GM20431 (cell line): ENCODE data around the gene DAB2IP.

Source experiments
- in situ Hi-C: fragments of 300-500 bp; cut with MseI, MboI; formaldehyde crosslinking; loops from one replicate; pipeline ENCODE4 v1.15.0; 2020; ENCODE audit warnings: low sequenced_read_pairs; ENCODE audit not compliant: unreplicated experiment

The DAB2IP gene

GRCh38 chr9:121714873-121715272 lies 63.4 kb downstream of the DAB2IP start:
- in situ Hi-C loops = no loop called here

DNA sequence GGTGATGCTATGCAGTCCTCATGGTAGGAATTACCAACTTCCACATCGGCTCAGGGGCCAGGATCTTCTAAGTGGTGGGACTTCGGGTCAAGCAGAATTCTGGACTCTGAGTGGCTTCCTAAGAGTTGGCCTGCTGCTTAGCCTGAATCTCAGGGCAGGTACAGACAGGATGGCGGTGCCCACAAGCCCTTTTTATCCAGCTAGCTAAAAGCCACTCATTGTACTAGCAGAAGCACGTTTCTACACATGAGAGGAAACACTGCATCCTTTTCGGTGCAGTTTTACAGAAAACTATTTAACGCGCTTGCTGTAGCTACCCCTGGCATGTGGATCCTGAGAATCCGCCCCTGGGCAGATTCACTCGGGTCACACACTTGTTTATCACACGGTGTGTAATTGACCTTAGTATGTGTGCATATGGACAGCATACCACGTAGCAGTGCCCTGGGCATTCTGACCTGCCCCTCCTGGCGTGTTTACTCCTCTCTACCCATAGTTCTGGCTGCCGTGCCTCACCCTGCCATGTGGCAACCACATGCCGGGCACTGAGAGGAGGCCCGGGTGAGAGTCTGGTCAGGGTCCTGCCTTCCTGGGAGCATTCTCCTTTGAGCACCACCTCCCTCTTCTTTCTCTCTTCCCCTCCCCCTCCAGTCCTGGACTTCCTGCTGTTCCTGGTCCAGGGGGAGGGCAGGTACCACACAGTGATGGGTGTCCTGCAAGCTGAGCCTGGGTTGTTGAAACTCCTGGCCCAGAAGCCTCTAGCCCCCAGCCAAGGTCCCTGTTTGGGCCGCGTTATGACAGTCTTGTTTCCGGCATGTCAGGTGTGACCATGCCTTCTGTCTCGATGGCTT lies 65.9 kb downstream of the DAB2IP start:
- in situ Hi-C loops = no loop called here

- in situ Hi-C loops = no loop called here
Observed at GRCh38 chr9:121718084-121718483, 66.7 kb downstream of the DAB2IP start.

GRCh38 chr9:121718501-121718900 lies 67.1 kb downstream of the DAB2IP start:
- in situ Hi-C loops = no loop called here

DNA sequence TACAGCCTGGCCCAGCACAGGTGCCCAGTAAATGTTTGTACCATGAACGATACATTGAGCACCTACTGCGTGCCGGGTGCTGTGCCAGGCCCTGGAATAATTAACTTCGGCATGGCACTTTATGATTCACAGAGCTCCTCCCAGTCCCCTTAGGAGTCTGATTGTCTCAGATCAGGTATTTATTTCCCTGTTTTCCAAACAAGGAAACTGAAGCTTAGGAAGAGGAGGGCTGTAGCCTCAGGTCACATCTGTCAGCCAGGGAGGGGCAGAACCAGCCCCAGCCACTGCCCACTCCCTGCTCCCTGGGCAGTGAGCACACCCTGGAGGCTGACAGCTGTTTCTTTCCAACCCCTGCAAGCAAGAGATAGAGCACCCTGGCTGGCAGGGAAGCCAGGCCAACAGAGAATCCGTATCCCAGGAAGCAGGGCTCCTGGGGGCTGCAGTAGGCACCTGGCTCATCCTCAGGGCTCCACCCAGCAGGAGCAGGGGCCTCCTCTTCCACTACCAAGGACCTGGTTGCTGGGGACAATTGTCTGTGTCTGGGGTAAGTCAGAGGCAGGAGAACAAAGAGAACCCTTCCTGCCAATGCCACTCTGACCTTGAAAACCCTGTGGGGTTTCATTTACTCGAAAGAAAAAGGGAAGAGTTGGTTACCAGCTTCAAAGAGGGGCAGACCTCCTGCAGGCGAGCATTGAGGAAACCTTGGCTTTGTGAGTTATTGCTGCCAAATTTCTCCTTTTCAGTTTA lies 69.0 kb downstream of the DAB2IP start:
- in situ Hi-C loops = no loop called here

DNA sequence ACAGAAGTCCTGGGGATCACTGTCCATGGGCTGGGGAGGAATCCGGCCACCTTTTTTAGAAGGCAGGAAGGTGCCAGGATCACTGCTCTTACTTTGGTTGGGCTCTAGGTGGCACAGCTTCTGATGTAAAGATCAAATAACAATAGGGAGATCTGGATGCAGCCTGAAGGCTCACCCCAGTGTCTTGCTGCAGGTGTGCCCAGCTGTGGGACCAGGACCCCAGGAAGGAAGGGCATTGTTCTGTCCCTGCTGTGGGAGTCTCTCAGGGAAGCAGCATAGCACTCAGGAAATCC lies 69.6 kb downstream of the DAB2IP start:
- in situ Hi-C loops = no loop called here

DNA sequence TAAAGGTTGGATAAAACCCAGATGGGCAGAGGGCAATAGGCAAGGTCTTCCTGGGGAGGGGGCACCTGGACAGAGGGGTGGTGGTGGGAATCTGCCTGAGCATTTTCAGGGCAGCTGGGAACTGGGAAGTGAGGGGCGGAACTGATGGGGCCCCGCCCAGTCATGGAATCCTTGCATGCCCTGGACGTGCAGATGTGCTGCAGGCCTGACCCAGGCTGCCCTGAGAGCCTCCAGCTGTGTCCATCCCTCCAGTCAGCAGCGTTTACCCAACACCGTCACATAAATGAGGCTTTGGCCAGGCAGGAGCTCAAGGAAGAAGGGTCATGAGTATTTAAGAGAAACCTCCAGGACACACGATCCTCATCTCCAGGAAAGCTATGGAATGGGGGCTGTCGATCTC lies 70.3 kb downstream of the DAB2IP start:
- in situ Hi-C loops = no loop called here

DNA sequence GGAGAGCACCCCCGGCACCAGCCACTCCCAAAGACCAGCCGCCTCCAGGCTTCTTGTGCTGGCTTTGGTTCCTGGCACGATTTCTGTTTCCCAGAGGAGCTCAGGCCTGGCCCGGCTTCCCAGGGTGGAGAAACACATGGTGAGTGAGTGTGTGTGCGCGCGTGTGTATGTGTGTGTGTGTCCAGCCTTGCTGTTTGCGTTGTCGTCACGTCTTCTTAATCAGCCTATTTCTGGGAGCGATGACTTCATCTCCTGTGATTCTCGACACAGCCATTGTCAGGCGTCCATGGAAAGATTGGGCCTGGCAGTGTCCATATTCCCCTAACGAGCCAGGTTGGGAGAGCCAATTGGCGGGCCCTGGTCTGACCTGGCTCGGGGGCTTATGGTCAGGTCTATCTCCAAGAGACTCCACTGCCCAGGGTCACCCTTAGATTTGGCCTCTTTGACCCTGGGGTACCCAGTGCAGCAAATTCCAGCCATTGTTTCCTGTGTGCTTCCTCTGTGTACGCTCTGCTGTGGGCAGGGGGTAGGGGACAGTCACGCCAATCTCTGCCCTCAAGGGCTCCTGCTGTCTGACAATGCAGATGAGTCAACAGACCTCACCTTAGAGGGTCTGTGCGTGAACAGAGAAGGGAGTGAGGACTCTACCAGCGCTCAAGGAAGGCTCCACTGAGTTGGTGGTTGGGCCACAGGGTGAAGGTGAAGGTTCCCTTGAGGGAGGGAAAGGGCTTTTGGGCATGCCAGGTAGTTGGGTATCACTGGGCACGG lies 73.8 kb downstream of the DAB2IP start:
- in situ Hi-C loops = no loop called here

- in situ Hi-C loops = no loop called here
Observed at GRCh38 chr9:121727295-121728020, 76.0 kb downstream of the DAB2IP start.

DNA sequence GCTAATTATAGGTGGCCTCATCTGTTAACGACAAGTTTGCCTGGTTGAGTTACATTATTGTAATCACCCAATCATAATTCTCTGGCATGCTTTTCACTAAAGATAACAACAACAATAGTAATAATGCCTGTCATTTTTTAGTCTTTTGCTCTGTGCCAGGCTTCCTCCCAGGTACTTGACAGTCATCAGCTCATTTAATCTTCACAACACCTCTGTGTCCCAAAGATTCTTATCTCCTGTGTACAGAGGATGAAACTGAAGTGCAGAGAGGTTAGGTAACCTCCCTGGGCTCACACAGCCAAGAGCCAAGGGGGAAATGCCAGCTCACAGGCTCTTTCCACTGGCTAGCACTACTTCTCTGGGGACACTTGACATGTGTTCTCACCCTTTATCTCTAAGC lies 77.5 kb downstream of the DAB2IP start:
- in situ Hi-C loops = no loop called here

- in situ Hi-C loops = no loop called here
Observed at GRCh38 chr9:121729769-121730562, 78.5 kb downstream of the DAB2IP start.

GRCh38 chr9:121731090-121731489 lies 79.7 kb downstream of the DAB2IP start:
- in situ Hi-C loops = no loop called here

DNA sequence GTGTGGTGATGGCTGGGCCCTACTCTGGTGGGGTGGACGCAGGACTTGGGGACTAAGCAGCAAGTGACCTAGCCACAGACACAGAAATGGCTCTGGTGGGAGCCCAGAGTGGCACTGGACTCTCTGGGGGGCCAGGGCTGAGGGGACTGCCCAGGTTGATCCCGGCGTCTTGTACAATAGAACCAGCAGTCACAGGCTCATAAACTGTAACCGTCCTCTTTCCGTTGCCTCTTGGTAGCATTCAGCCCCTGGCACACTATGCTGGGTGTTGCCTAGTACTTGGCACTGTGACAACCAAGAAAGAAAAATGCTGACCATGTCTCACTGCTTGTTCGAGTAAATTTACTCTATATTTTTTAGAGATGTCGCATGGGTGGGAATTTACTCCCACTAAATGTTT lies 80.5 kb downstream of the DAB2IP start:
- in situ Hi-C loops = no loop called here

DNA sequence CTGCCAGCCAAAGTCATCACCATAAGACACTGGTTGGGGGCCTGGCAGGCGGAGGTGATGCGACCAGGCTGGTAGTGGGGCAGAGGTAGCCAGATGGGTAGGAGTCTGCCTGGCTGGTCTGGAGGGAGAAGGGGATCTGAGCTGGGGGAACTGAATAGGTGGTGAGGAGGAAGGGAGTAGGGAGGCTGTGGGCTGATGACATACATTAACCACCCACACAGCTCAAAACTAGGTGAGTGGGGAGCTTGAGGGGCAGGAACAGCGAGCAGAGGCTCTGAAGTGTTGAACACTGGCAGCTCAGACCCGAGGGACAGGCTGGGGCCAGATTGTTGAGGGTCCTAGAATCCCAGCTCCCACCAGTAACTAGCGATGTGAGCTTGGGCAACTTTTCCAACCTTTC lies 81.0 kb downstream of the DAB2IP start:
- in situ Hi-C loops = no loop called here

- in situ Hi-C loops = no loop called here
Observed at GRCh38 chr9:121732886-121733285, 81.5 kb downstream of the DAB2IP start.

- in situ Hi-C loops = no loop called here
Observed at GRCh38 chr9:121734465-121734864, 83.0 kb downstream of the DAB2IP start.

DNA sequence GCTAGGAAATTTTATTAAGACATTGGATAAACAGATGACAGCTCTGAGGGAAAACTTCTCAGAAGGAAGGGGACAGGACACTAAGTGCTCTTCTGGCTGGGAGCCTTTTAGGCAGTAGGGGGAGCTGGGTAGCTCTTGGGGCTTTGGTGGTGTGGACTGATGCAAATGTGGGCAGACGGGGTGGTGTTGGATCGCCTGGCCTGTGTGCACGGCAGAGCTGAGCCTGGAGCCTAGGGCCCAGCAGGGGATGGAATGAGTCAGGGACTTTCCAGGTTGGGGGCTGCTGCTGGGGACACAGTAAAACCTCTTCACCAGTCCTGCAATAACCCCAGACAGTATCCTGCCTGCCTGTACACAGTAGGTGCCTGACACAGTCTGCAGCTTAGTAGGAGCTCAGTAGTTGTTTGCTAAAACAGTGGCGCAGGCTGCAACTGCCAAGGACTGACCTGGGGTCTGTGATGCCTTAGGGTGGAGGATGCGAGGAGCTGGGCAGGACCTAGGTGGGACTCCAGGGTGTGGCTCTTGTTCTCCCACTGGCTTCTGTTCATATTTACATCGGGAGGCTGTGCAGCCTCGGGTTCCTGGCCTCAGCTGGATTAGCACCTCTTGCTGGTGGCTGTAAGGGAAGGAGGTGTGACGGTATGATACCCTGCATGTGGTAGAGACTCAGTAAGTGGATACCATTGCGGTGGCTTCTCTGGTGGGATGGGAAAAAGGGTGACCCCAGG lies 83.8 kb downstream of the DAB2IP start:
- in situ Hi-C loops = no loop called here

DNA sequence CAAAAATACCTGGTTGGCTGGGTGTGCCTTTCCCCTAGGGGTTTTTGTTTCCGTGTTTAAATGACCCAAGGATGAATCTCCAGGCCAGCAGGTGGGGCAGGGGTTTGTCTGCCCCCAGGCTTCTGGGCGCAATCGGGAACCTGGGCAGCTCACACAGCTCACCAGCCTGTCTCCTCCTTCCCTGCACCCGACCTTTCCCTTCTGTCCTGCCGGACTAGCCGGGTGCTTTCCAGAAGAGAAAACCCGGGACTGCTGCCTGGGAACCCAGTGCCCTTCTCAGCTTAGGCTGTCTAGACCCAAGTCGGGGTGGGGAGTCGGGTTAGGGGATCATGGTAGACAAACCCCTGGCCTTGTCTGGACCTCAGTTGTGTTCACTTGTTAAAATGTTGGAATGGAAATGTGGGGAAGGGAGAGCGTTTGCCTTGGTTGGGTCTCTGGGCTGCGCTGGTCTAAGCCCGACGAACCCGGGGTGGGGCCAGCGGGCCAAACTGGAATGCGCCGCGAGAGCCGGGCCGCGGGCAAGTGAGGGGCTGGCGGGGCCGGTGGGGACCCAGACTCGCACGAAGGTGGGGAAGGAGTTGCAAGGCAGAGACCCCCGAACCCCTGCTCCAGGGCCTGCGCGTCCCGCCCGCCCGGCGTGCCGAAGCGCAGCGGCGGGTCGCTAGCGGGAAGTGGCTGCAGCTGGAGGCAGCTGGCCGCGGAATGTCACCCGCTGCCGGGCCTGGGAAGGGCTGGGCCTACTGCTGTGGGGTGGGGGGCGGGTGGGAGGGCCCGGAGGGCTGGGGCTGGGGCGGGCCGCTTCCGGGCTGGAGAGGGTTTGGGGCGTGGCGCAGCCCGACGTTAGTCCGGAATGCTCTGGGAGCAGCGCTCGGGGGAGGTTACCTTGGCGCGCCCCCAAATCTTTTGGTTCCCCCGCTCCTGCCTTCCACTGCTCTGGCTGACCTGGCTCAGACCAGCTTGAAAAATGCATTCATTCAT lies 84.6 kb downstream of the DAB2IP start:
- in situ Hi-C loops = no loop called here
